Measurements from ENCODE around the gene ROBO1. TPM values are rescaled to one million over a fixed set of nuclear protein-coding genes. Genes with fewer than 3 reads are reported as not detected.
"Not testable (repeated sequence)": the region's sequence is repeated elsewhere in the genome, so short reads cannot be mapped to it uniquely, and the experiment has no call there.

Gene ROBO1
- total RNA-seq, 2 donors from 2014 or later, result not detected

- Mint-ChIP-seq H3K4me3 (no peak overlapping the region), H3K36me3 (ENCODE audit: low read depth) (no peaks in the 10 kb centered on the region), H3K27ac (no peak overlapping the region), H3K4me1 (no peaks in the 10 kb centered on the region), H3K27me3 (no peaks in the 10 kb centered on the region)
- ATAC-seq (no peak), DNase-seq (no peak)
- H3K9me3 ChIP-seq (ENCODE audit: control insufficient read depth, low read length, poor library complexity, severe bottlenecking), result no peaks in the 10 kb centered on the region
Measured at GRCh38 chr3:78887547-78888011, 880.2 kb downstream of the ROBO1 start.

GRCh38 chr3:78887029-78887428 is 880.8 kb downstream of the ROBO1 start:
- Mint-ChIP-seq H3K36me3 (ENCODE audit: low read depth) (no peaks in the 10 kb centered on the region), H3K27me3 (no peaks in the 10 kb centered on the region), H3K4me1 (no peaks in the 10 kb centered on the region), H3K4me3 (no peak overlapping the region), H3K27ac (no peak overlapping the region)
- ATAC-seq (no peak), DNase-seq (no peak)
- H3K9me3 ChIP-seq (ENCODE audit: control insufficient read depth, low read length, poor library complexity, severe bottlenecking), result no peaks in the 10 kb centered on the region

- H3K27me3 Mint-ChIP-seq; H3K27ac Mint-ChIP-seq; DNase-seq; H3K9me3 ChIP-seq (ENCODE audit: control insufficient read depth, low read length, poor library complexity, severe bottlenecking); H3K4me3 Mint-ChIP-seq; H3K36me3 Mint-ChIP-seq (ENCODE audit: low read depth); ATAC-seq; H3K4me1 Mint-ChIP-seq: not testable (repeated sequence)
Measured at GRCh38 chr3:78884567-78884966, 883.2 kb downstream of the ROBO1 start.

- ATAC-seq (no peak), DNase-seq (no peak)
- Mint-ChIP-seq H3K27ac (no peak overlapping the region), H3K4me3 (no peak overlapping the region), H3K4me1 (no peaks in the 10 kb centered on the region), H3K27me3 (no peaks in the 10 kb centered on the region), H3K36me3 (ENCODE audit: low read depth) (no peaks in the 10 kb centered on the region)
- no peaks in the 10 kb centered on the region for H3K9me3 ChIP-seq (ENCODE audit: control insufficient read depth, low read length, poor library complexity, severe bottlenecking)
Measured at GRCh38 chr3:78882251-78882650, 885.5 kb downstream of the ROBO1 start.

GRCh38 chr3:78881501-78881900 is 886.3 kb downstream of the ROBO1 start:
- Mint-ChIP-seq H3K4me3 (no peak overlapping the region), H3K27ac (no peak overlapping the region), H3K36me3 (ENCODE audit: low read depth) (no peaks in the 10 kb centered on the region), H3K4me1 (no peaks in the 10 kb centered on the region), H3K27me3 (no peaks in the 10 kb centered on the region)
- ATAC-seq (no peak), DNase-seq (no peak)
- no peaks in the 10 kb centered on the region for H3K9me3 ChIP-seq (ENCODE audit: control insufficient read depth, low read length, poor library complexity, severe bottlenecking)

GRCh38 chr3:78880603-78881461 is 887.0 kb downstream of the ROBO1 start:
- H3K9me3 ChIP-seq (ENCODE audit: control insufficient read depth, low read length, poor library complexity, severe bottlenecking), result no peaks in the 10 kb centered on the region
- H3K27me3 Mint-ChIP-seq, result no peaks in the 10 kb centered on the region
- ATAC-seq (no peak), DNase-seq (no peak)
- no peaks in the 10 kb centered on the region for H3K4me1 Mint-ChIP-seq
- H3K4me3 Mint-ChIP-seq, result no peak overlapping the region
- H3K27ac Mint-ChIP-seq, result no peak overlapping the region
- no peaks in the 10 kb centered on the region for H3K36me3 Mint-ChIP-seq (ENCODE audit: low read depth)

- Mint-ChIP-seq H3K27ac (no peak overlapping the region), H3K27me3 (no peaks in the 10 kb centered on the region), H3K4me3 (no peak overlapping the region), H3K4me1 (no peaks in the 10 kb centered on the region), H3K36me3 (ENCODE audit: low read depth) (no peaks in the 10 kb centered on the region)
- DNase-seq (no peak), ATAC-seq (no peak)
- no peaks in the 10 kb centered on the region for H3K9me3 ChIP-seq (ENCODE audit: control insufficient read depth, low read length, poor library complexity, severe bottlenecking)
Measured at GRCh38 chr3:78879295-78879860, 888.4 kb downstream of the ROBO1 start.

GRCh38 chr3:78878789-78879188 is 889.0 kb downstream of the ROBO1 start:
- ATAC-seq (no peak), DNase-seq (no peak)
- Mint-ChIP-seq H3K36me3 (ENCODE audit: low read depth) (no peaks in the 10 kb centered on the region), H3K4me1 (no peaks in the 10 kb centered on the region), H3K27ac (no peak overlapping the region), H3K4me3 (no peak overlapping the region), H3K27me3 (no peaks in the 10 kb centered on the region)
- no peaks in the 10 kb centered on the region for H3K9me3 ChIP-seq (ENCODE audit: control insufficient read depth, low read length, poor library complexity, severe bottlenecking)

GRCh38 chr3:78878011-78878410 is 889.8 kb downstream of the ROBO1 start:
- H3K9me3 ChIP-seq (ENCODE audit: control insufficient read depth, low read length, poor library complexity, severe bottlenecking), result no peaks in the 10 kb centered on the region
- Mint-ChIP-seq H3K27ac (no peak overlapping the region), H3K36me3 (ENCODE audit: low read depth) (no peaks in the 10 kb centered on the region), H3K4me3 (no peak overlapping the region), H3K4me1 (no peaks in the 10 kb centered on the region), H3K27me3 (no peaks in the 10 kb centered on the region)
- no peak for ATAC-seq
- no peak for DNase-seq

- Mint-ChIP-seq H3K4me1 (no peaks in the 10 kb centered on the region), H3K27ac (no peak overlapping the region), H3K27me3 (no peaks in the 10 kb centered on the region), H3K36me3 (ENCODE audit: low read depth) (no peaks in the 10 kb centered on the region), H3K4me3 (no peak overlapping the region)
- no peak for ATAC-seq
- no peak for DNase-seq
- no peaks in the 10 kb centered on the region for H3K9me3 ChIP-seq (ENCODE audit: control insufficient read depth, low read length, poor library complexity, severe bottlenecking)
Measured at GRCh38 chr3:78875851-78876250, 891.9 kb downstream of the ROBO1 start.

GRCh38 chr3:78875436-78875835 is 892.4 kb downstream of the ROBO1 start:
- no peak overlapping the region for H3K4me3 Mint-ChIP-seq

GRCh38 chr3:78873641-78874040 is 894.2 kb downstream of the ROBO1 start:
- no peaks in the 10 kb centered on the region for H3K36me3 Mint-ChIP-seq (ENCODE audit: low read depth)
- H3K27ac Mint-ChIP-seq, result no peak overlapping the region
- no peaks in the 10 kb centered on the region for H3K27me3 Mint-ChIP-seq
- H3K4me3 Mint-ChIP-seq, result no peak overlapping the region
- no peak for DNase-seq
- no peaks in the 10 kb centered on the region for H3K4me1 Mint-ChIP-seq
- no peaks in the 10 kb centered on the region for H3K9me3 ChIP-seq (ENCODE audit: control insufficient read depth, low read length, poor library complexity, severe bottlenecking)
- ATAC-seq, result no peak

More at GRCh38 chr3:78875436-78875835, 892.4 kb downstream of the ROBO1 start:
- no peaks in the 10 kb centered on the region for H3K4me1 Mint-ChIP-seq
- H3K36me3 Mint-ChIP-seq (ENCODE audit: low read depth), result no peaks in the 10 kb centered on the region
- DNase-seq (no peak), ATAC-seq (no peak)
- H3K27me3 Mint-ChIP-seq, result no peaks in the 10 kb centered on the region
- H3K27ac Mint-ChIP-seq, result no peak overlapping the region
- H3K9me3 ChIP-seq (ENCODE audit: control insufficient read depth, low read length, poor library complexity, severe bottlenecking), result no peaks in the 10 kb centered on the region

- Mint-ChIP-seq H3K27me3 (no peaks in the 10 kb centered on the region), H3K4me1 (no peaks in the 10 kb centered on the region), H3K36me3 (ENCODE audit: low read depth) (no peaks in the 10 kb centered on the region), H3K27ac (no peak overlapping the region), H3K4me3 (no peak overlapping the region)
- no peak for DNase-seq
- no peak for ATAC-seq
- H3K9me3 ChIP-seq (ENCODE audit: control insufficient read depth, low read length, poor library complexity, severe bottlenecking), result no peaks in the 10 kb centered on the region
Measured at GRCh38 chr3:78872195-78872594, 895.6 kb downstream of the ROBO1 start.

- DNase-seq (no peak), ATAC-seq (no peak)
- Mint-ChIP-seq H3K4me1 (no peaks in the 10 kb centered on the region), H3K27ac (no peak overlapping the region), H3K36me3 (ENCODE audit: low read depth) (no peaks in the 10 kb centered on the region), H3K4me3 (no peak overlapping the region), H3K27me3 (no peaks in the 10 kb centered on the region)
- H3K9me3 ChIP-seq (ENCODE audit: control insufficient read depth, low read length, poor library complexity, severe bottlenecking), result no peaks in the 10 kb centered on the region
Measured at GRCh38 chr3:78871048-78871447, 896.8 kb downstream of the ROBO1 start.
